ENCODE data around the gene DOCK7.
"Not testable (repeated sequence)": the region's sequence is repeated elsewhere in the genome, so short reads cannot be mapped to it uniquely, and the experiment has no call there.

DOCK7 gene

DNA sequence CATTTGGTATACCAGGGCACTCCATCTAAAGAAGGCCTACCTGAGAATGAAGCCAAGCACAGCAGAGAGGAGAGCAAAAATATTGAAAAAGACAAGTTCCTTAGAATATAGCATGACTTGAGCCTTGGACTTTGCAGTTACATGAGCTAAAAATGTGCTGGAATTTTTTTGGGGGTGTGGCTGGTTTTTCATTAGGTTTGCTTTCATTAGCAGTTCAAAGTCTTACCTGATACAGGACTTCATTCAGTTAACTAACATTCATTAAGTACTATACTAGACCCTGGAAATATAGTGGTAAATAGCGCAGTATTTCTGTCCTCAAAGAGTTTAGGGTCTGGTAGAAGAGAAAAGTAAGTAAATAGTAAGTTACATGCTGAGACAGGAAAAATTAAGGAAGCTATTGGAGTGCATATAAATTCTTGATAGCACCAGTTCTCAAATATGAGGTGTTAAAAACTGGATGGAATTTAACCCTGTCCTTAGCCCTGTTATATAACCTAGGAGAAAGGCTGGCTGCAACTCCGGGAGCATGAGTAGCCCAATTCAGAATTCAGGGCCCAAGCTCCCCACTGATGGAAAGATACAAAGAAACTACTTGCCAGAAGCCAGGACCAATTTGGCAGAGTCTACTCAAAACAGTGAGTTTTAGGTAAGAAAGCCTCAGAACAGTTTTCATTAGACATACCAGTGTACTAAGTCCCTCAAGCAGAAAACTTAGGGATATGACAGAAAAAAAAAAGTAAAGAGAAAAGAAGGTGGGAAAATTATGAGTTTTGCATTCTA lies 3.1 kb upstream of the DOCK7 start:
- no peak for DNase-seq

DNA sequence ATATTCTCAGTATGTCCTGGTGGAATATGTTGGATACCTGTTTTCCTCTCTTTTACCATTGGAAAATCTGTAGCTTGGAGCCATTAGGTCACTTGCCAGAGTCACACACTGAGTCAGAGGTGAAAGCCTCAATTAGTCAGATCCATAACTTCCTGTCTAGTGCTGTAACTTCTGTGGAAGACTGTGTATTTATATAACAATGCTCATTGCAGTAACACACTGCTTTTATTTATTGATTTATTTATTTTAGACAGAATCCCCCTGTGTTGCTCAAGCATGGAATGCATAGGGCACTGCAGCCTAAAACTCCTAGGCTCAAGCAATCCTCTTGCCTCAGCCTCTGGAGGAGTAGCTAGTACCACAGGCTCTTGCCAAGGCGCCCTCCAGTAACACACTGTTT lies 1.3 kb upstream of the DOCK7 start:
- DNase-seq = no peak

GRCh38 chr1:62688687-62689085 lies 500 bp upstream of the DOCK7 start:
- DNase-seq = no peak

GRCh38 chr1:62687421-62687902 lies 724 bp downstream of the DOCK7 start:
- DNase-seq = peak; percentile 72

GRCh38 chr1:62686822-62687221 lies 1.4 kb downstream of the DOCK7 start:
- no peak for DNase-seq

DNA sequence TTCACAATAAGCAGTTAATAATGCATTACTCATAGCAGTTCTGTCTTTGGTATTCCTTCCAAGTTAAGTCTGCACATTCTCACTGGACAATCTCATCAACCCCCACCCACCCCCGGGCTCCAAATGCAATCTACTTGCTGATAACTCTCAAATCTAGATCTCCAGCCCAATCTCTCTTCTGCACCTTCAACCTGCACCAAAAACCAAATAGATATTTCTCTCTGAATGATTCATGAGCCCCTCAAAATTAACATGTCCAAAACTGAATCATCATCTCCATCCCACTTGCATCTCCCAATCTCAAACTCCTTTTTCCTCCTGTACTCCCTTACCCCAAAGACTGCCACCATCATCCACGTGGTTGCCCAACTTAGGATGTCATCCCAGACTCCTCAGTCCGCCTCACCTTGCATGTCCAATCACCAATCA lies 2.7 kb downstream of the DOCK7 start:
- DNase-seq = no peak

DNA sequence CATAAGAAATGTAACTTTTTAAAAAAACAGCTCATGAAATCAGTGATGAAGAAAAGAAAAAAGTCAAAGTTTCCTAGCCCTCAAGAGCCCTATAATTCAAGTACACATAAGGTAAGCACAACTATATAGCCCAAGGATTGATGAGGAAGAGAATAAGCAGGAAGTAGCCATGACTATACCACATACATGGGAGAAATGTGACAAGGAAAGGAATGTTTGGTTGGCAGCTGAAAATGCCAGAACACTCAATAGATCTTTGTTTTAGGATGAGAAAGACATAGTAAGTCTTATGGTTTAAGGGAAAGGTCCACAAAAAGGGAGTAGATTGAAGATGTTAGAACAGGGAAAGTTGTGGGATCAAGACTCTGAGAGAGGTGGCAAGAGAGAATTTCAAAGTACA lies 5.7 kb downstream of the DOCK7 start:
- DNase-seq = no peak

DNA sequence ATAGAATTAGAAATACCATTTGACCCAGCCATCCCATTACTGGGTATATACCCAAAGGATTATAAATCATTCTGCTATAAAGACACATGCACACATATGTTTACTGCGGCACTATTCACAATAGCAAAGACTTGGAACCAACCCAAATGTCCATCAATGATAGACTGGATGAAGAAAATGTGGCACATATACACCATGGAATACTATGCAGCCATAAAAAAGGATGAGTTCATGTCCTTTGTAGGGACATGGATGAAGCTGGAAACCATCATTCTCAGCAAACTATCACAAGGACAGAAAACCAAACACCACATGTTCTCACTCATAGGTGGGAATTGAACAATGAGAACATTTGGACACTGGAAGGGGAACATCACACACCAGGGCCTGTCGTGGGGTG lies 7.2 kb downstream of the DOCK7 start:
- DNase-seq = not testable (repeated sequence)

DNA sequence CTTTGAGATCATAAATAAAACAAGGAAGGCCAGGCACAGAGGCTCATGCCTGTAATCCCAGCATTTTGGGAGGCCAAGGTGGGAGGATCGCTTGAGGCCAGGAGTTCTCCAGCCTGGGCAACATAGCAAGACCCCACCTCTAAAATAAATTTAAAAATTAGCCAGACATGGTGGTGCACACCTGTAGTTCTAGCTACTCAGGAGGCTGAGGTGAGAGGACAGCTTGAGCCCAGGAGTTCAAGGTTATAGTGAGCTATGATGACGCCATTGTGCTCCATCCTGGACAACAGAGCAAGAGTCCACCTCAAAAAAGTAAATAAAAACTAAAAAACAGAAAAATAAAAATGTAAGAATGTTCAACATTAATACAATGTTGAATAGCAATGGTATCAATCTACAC lies 10.4 kb downstream of the DOCK7 start:
- not testable (repeated sequence) for DNase-seq

GRCh38 chr1:62676611-62677356 lies 11.4 kb downstream of the DOCK7 start:
- no peak for DNase-seq

GRCh38 chr1:62673629-62674028 lies 14.6 kb downstream of the DOCK7 start:
- DNase-seq = no peak

GRCh38 chr1:62672029-62672428 lies 16.2 kb downstream of the DOCK7 start:
- no peak for DNase-seq

GRCh38 chr1:62654744-62655143 lies 33.4 kb downstream of the DOCK7 start:
- DNase-seq = no peak

DNA sequence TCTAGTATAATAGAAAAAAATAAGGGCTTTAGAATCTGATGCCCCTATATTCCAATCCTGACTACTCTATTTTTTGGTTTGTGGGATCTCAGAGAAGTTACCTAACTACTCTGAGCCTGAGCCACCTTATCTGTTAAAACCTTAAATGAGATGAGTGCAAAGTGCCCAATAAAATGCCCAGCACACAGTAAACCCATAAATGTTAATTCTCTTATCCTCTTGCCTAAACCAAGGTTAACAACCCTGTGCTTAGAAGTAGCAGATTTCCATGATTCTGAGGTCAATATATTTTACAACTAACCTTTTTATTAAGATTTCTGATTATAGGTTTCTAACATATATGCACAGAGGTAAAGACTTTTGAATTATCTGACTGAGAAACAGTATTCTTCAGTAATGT lies 35.8 kb downstream of the DOCK7 start:
- no peak for DNase-seq

DNA sequence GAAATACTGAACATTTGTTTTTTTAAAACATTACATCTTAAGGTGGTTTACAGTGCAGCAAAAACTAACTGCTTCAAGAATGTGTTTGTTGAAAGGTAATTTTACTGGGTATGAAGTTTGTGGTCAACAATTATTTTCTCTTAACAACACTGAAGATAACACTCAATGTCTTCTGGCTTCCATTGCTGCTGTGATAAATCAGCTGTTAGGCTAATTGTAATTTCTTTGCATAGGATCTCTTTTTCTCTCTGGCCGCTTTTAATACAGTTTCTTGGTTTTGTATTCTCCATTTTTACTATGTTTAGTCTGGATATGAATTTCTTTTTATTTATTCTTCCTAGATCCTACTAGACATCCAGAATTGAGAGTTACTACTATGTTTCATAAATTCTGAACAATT lies 44.9 kb downstream of the DOCK7 start:
- DNase-seq = no peak

GRCh38 chr1:62637392-62638105 lies 50.6 kb downstream of the DOCK7 start:
- no peak for DNase-seq

DNA sequence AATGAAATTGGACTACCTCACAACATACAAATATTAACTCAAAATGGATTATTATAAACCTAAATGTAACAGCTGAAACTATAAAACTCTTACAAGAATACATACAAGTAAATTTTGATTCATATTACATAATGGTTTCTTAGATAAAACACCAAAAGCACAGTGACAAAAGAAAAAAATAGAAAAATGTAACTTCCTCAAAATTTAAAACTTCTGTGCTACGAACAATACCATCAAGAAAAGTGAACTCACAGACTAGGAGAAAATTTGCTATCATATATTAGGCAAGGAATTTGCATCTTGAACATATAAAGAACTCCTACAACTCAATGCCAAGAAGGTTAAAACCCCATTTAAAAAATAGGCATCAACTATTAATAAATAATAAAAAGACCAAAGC lies 59.7 kb downstream of the DOCK7 start:
- no peak for DNase-seq

GRCh38 chr1:62625415-62625814 lies 62.8 kb downstream of the DOCK7 start:
- no peak for DNase-seq

DNA sequence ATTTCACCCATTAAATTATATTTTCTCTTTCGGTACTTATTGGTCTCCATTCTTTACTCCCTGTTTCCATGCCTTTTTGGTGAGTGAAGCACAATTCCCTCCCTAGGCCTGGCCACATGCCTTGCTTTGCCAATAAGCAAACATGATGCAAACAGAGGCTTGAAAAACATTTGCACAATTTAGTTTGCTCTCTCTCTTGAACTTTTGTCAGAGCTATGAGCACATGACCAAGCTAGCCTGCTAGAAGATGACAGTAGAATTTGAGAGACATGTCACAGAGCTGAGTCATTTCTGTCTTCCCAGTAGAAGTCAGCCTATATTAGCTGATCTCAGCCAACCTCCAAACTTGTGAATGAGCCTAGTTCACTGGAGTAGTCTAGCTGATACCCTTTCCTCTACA lies 66.3 kb downstream of the DOCK7 start:
- DNase-seq = no peak

DNA sequence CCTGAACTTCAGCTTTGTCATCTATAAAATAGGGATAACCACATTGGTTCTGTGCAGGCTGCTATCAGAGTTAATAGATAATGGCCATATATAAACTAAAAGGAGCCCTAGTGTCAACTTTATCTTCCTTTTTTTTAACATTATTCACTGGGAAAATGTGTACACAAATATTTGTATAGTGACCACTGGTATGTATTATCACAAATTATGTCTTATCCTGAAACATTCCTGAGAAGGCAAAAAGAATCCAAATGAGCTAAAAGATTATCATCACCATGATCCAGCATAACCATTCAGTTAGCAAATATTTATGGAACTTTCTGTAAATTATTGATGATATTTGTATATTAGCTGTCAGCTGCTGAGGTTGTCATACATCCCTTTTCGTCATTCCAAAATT lies 74.3 kb downstream of the DOCK7 start:
- no peak for DNase-seq

DNA sequence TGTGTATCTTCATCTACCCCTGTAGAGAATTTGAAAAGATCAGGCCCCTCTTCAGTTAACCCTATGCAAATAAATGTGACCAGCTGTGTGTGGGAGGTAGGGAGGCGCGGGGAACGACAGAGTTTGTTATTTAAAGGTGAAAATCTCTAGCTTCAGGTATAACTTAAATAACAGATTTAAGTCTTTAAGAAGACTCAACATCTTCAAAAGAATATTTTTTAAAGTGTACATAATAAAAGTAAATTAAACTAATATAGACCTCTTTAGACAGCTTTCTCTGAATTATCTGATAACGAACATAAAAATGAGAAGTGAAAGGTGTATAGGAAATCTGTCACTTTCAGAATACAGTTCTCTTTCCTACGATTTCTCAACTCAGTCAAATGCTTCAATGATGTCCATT lies 74.9 kb downstream of the DOCK7 start:
- no peak for DNase-seq

DNA sequence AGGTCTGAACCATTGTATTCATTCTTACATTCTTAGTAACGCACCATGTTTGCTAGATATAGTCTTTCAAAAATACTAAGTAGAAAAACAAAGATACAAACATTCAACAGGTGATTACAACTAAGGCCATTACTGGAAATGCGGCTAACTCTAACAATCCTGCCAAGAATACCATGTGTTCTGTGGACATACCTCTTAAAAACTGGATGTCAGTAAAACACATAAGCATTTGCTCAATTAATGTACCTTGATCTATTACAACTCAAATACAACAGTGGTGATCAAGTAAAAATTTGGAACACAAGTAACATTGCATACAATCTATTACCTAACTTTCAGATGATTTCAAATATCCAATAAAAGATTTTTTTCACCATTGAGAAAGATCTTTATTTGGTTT lies 75.4 kb downstream of the DOCK7 start:
- no peak for DNase-seq

DNA sequence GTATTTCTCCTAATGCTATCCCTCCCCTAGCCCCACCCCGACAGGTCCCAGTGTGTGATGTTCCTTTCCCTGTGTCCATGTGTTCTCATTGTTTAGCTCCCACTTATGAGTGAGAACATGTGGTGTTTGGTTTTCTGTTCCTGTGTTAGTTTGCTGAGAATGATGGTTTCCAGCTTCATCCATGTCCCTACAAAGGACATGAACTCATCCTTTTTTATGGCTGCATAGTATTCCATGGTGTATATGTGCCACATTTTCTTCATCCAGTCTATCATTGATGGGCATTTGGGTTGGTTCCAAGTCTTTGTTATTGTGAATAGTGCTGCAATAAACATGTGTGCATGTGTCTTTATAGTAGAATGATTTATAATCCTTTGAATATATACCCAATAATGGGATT lies 77.6 kb downstream of the DOCK7 start:
- DNase-seq = not testable (repeated sequence)

GRCh38 chr1:62608905-62609304 lies 79.3 kb downstream of the DOCK7 start:
- no peak for DNase-seq
